GM03348 (cell line): ENCODE data around the gene IFT27.

Experiments
- DNase-seq: peaks from one replicate; pipeline ENCODE4 v3.0.0; 2012; ENCODE audit warnings: low spot score

The IFT27 gene

DNA sequence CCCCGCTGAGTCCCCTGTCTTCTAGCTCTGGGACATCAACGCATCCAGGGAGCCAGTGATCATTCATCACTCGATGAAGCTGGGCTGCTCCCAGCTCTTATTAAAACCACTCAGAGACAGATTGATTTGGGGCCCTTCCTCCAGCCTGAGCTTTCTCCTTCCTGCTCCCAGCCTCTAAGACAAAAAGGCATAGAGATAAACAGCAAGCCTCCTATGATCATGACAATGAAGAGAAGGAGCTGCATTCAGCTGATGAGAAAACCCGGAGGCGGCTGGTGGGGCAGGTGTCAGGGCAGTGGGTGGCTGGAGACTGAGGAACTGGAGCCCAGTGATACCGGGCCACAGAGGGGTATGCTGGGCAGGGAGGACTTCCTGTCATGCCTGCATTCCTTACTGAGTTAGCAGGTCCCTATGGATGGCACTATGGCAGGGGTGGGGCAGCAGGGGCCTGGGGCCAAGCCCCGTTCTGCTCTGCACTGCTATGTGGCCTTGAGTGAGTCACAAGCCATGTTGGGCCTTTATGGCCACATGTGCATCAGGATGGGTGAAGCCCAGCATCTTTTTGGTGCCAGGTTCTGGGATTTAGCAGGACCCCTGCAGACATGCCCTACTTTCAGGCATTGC, 20.7 kb upstream of the IFT27 start:
- DNase-seq, result no peak

DNA sequence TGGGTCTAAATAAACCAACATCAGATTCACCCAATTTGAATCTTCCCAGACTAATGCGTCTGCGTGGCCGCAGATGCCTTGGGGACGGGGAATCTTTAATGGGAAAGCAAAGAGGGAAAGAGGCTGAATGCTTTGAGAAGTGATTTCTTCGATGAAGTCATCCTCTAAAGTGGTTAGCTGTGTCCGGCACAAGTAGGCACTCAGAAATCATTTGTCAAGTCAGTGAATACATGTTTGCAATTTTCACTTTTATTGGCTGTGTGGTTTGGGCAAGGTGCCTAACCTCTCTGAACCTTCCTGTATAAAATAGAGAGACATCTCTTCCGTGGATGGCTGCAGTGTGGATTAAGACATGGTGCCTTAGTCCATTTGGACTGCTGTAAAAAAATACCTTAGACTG, 19.7 kb upstream of the IFT27 start:
- no peak for DNase-seq

DNA sequence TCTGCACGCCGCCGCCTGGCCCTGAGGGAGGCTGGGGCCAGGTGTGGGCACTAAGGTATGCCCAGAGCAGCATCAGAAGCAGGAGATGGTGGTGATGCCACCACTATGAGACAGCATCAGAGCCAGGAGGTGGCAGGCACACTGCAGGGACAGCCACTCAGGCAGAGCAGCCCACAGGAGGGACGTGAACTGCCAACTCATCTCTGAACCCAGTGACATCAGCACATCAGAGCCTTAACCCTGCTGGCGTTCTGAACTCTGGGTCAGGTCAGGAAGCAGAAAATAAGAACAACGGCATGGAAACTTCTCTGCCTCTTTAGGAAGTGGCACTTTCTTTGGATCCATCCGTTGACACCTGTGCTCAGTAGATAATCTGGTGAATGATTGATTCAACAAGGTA, 14.7 kb upstream of the IFT27 start:
- DNase-seq, result no peak

DNA sequence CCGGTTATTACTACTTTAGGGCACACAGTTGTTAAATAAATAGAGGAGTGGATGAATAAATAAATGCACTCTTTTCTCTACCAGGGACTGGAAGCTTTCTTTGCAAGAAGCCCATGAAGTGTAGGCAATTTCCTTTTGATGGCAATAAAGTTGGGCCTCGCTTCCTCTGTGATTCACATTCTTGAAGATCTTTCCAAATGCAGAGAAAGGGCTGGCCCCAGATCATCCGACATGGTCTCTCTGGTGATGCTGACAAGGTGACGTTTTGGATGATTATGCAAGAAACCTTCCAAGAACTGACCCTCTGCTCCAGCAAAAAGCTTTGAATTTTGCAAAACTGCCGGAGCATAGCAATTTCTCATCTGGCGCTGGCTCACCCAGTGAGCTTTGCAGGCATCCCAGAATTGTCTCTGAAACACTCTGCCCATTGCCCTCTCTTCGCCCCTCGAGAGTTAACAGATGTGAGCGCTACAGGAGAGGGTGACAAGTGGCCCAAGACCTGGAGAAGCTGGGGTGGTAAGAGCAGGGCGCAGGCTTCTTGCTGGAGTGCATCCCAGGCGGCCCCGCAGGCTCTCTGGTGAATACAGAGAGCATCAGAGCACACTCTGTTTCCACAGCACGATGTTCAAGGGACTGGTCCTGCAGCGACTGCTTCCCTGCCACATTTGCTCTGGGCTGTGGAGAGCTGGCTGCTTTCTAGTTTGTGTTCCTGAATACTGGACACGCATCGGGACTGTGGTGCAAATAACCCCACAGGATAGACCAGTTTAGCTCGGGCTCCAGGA, 11.5 kb upstream of the IFT27 start:
- no peak for DNase-seq

DNA sequence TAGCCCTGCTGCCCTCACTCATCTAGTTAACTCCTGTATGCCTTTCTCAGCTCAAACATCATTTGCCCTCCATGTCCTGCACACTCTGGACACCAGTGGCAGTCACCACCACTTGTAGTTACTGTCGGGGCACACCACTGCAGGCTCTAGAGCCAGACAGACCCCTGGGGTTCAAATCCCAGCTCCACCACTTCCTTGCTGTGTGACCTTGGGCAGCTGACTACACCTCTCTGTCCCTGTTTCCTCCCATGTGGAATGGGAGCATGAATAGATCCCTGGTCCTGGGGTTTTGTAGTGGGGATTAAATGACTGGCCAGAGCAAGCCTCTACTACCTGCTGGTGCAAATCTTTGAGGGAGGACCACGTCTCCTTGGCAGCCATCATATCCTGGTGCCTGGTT, 7.8 kb upstream of the IFT27 start:
- no peak for DNase-seq

DNA sequence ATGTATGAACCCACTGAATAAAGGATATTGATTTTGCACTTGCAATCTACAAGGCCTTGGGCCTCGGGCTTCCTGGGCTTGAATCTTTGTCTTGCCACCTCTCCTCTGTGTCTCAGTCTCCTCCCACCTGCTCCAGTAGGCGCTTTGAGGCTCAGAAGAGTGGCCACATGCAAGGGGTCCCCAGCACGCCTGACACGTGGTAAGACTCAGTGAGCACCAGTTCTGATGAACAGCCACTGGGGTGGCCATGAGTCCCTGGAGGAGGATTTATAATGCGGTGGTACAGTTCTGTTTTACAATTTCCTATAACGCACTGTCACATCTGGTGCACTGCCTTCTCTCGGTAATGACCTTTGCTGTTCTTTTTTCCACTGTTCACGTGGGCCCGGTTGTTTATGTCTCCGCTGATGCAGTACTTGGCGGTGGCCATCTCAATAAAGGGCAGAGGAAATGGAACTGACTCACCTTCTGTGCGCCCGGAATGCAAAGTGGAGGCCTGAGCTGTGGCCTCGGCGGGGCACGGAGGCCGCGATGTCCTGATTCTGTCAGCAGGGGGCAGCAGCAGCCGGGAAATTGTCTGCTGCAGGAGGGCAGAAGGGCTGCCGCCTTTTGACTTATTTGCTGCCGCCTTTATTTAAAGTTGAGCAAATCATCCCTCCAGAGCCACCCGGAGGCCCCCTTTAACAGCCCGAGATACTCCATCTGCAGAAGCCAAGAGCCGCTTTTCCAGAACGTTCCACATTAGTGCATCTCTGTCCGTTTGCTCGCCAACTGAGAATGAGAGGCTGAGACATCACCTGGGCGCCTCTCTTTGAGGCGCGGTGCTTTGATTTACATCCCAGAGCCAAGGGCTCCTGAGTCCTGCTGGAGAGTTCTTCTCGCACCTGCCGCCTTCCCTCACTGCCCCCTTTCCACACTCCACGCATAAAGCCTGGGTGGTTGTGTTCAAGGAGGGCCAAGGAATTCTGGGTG, 6.0 kb upstream of the IFT27 start:
- DNase-seq, result peak; percentile 91

DNA sequence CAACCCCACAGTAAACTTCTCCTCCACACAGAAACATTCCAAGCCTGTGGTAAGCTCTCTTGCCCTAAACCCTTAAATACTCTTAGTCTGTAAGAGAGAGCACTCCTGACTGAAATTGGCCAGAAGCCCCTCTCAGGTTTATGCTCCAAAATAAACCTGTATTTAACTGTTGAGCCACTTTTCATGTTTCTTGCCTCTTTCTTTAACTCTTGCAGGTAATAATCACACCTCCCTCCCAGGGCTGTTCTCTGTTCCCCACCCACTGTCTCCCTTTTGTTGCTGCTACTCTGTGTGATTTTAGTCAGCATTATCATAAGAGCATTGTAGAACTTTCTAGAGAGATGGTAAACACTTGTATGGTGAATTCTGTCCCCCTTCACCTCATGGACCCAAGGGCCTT, 2.1 kb upstream of the IFT27 start:
- DNase-seq, result no peak

DNA sequence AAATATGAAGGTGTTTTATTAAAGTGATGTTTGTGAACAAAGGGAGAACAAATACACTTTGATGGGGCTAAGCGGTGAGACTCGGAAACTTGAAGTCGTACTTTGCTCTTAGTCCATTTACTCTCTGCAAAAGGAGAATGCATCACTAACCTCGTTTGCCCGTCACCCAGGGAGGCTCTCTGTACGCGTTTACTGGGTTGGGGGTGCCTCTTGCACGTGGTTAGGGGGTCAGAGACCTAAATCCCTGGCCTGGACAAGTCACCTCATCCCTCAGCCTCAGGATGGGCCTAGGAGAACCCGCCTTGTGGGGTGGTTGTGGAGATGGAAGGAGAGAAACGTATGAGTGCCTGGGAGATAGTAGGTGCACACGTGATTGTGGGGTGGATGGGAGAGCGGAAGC, 803 bp upstream of the IFT27 start:
- DNase-seq, result no peak

DNA sequence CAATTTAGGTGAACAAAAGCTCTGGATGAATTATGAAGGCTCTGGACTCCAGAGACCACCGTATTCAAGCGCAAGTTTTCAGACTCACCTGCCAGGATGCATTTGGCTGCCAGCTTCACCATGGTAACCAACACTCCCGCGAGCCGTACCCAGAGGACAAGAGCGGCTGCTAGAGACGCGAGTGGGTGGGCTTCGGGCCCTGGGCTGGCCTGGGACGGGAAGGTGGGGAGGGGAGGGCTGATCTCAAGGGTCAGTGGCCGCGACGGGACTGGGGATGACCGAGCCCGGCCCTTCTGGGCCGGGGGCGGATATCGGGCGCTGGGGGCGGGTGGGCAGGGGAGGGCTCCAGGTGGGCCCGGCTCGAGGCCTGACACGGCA, 344 bp downstream of the IFT27 start:
- DNase-seq, result no peak

DNA sequence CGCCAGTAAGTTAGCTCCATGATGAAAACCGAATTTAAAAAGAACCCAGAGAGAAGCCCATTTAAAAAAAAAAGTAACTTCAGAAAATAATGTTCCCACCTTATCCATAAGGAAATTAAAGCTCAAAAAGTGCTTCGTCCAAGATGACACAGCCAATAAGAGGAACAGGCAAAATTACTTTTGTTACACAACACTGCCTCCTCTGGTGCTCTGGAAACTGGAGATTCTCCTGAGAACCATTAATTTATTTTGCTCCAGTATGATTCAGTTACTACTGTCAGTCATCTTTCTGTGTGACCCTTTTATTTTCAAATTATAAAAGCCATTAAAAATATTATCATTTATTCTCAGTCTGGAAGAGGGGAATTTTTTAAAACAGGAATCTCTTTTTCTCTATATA, 2.0 kb downstream of the IFT27 start:
- DNase-seq, result peak; percentile 49

DNA sequence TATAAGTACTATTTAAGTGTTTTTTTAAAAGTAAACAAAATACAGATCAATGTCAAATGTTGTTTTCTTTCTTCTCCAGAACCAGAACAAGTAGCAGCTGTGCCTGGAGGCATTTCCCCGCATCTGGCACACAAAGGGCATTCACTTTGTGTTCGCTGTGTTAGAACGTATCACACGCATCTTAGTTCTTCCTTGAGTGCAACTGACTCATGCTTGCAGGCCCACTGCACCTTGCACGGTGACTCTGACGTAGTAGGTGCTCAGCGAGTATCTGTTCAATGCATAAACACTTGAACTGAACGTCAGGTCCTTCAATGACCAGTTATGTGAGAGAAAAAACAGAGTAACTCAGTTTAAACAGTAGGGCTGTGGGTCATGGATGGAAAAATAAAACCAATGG, 3.5 kb downstream of the IFT27 start:
- DNase-seq, result no peak

DNA sequence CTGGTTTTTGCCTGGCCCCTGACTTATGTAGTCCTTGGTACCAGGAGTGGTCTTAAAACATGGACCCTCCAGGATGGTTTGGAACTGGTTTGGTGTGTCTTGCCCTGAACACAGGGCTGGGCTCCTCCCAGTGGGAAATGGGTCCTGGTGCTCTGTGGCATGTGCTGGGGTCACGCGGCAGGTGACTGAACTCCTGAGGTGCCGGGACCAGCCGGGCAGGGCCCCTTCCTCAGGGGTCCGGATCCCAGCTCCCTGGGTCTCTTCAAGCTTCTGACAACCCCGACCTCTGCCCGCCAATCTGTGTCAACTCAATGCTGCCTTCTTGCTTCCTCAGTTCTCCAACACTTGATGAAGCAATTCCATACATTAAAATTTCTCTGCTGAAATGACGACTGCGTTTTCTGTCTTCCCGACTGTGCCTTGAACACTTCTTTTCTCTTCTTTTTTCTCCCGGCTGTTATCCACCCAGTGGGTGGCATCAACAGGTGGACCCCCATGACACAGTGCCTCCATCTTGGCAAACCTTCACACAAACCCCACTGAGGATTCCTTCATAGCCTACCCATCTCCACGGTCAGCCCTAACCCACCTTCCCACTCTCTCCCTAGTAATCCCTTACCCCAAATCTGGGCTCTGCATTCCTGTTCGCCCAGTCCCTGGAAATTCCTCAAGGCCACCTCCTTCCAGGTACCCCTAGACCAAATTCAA, 4.4 kb downstream of the IFT27 start:
- DNase-seq, result no peak

DNA sequence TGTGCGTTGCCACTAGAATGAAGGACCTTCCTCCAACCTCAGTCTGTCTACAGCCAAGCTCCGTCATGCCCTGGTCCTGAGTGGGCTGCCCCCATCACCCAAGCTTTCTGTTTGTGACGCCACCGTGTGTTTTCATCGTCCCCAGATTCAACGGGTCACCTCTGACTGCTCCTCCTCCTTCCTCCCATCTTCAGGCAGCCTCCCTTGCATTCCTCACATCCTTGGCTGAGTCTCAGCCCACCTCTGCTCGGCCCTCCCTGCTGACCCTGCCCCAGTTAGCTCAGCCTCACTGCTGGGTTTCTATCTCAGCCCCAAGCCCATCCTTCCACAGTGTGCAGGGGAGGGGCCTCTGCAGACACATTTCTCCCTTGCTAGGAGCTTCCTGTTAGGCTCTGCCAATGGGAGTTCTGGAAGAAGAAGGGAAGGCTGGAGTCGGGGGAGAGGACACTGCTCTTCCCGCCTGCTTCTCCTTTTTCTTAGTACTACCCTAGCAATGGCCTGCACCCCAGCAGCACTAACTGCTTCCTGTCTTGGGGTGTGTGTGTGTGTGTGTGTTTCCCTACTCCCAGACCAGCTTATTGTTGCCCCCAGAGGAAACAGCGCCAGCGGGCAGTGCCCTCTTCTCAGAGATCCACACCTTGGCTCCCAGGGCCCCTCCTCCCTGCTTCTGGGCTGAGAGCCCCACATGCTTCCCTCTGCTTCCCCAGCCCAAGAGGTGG, 5.2 kb downstream of the IFT27 start:
- DNase-seq, result no peak

DNA sequence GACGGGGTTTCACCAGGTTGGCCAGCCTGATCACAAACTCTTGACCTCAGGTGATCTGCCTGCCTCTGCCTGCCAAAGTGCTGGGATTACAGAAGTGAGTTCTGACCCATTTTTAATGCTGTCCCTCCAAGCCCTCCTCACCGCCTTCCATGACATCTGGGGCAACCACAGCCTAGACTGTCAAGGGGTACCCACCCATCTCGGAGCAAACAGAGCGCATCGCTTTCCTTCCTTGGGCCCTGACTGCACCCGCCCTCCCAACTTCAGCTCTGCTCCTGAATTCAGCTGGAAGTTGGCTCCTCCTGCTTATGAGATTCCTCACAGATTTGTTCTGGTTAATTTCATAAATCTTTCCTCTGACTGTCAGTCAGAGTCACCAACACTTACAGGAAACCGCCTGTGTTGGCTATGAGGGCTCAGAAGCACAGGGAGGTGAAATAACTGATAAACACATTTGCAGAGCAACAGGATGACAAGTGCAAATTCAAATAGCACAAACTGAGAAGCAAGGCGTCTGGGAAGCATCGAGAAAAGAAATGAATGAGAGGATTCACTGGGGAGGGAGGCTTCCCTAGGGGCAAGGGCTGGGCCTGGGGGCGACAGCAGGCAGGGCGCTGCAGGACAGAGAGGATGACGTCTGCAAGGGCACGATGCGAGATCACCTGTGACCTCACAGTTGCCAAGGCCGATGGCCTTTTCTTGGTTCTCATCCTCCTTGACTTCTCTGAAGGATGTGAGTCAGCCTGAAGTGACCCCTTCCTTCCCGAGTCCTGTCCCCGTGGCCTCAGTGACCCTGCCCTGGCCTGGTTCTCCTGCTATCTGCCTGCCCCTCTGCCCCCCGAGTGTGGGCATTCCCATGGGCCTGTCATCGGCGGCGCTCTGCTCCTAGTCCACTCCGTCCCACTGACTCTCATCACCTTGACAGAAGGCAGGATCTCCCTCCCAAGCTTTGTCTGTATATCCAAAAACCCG, 6.1 kb downstream of the IFT27 start:
- no peak for DNase-seq

DNA sequence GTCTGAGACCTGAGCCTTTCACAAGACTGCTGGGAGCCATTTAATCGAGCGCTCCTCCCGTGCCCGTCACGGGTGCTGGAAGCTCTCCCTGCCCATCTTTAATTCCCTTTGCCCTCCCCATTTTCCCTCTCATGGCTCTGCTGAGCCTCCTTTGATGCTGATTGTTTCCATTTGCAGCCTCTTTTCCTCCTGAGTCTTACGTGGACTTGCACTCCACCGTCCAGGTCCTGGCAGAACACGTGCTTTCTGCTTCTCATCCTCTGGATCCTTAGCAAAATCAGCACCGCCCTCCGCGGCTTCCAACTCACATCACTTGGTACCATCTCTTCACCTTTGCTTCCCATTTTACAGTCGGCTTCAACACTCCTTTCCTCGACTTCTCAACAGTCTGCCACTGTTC, 7.3 kb downstream of the IFT27 start:
- DNase-seq, result no peak

DNA sequence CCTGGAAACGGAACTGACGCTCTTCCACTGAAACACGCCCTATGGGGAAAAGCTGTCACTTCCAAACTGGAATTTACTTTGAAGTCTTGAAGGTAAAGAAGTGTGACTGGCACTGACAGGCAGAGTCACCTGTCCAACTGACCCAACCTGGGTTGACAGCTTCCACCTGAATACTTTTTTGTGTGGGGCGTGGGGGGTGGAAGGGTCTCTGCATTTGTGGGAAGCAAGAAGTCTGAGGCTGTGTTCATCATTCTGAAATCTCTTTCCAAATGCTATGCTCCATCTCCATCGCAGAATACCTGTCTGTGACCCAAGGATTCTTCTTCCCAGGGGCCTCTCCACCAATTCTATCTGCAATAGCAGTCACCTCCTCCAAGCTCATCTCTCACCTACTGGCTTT, 7.8 kb downstream of the IFT27 start:
- DNase-seq, result no peak

DNA sequence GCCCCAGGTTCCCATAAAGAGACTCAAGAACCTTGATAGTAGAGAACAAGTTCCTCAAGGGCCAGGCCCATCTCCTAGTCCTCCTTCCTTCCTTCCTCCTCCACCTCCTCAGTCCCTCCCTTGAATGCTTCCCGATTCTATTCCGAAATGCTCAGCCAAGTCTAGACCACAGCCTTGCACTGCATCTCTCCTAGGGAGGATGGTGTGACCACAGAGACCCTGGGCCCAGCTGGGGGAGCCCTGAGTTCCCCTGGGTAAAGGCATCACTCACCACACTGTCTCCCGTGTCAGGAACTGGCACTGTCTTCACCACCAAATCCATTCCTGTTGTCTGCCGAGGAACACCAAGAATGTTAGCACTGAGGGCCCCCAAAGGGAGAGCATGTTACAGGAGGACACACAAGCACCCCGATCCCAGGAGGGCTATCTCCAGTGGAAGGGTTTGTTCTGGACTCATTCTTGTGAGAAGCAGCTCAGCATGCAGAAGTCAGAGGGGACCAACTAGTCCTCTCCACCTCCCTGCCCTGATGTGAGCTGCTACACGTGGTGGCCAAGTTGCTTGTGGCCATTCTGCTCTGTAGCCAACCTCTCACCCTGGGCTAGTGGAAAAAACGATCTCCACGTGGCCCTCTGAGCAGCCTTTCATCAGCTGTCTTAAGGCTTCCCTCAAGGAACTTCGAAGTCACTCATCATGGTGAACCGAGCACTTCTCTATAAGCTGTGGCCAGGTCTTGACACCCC, 8.7 kb downstream of the IFT27 start:
- DNase-seq, result no peak

DNA sequence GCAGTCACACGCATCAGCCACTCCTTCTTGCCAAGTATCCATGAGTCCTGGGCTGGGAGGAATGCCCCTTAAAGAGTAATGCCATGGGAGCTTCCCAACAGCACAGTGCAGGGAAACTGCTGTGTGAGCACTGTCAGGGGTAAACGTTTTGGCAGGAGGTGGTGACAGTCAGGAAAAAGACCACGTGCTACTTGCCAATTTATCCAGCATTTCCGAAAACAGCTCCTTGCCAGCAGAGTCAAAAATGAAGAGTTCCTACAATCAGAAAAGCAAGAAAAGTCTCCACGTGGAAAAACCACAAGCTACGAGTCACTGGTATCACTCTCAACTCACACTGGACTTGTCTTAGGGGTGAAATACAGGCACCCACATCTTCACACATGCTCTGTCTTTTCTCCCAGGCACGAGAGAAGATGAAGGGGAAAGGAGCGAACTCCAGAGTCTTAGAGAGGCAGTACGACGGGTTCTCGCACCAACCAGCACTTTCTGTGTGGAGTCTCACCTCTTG, 9.9 kb downstream of the IFT27 start:
- DNase-seq, result peak; percentile 37

DNA sequence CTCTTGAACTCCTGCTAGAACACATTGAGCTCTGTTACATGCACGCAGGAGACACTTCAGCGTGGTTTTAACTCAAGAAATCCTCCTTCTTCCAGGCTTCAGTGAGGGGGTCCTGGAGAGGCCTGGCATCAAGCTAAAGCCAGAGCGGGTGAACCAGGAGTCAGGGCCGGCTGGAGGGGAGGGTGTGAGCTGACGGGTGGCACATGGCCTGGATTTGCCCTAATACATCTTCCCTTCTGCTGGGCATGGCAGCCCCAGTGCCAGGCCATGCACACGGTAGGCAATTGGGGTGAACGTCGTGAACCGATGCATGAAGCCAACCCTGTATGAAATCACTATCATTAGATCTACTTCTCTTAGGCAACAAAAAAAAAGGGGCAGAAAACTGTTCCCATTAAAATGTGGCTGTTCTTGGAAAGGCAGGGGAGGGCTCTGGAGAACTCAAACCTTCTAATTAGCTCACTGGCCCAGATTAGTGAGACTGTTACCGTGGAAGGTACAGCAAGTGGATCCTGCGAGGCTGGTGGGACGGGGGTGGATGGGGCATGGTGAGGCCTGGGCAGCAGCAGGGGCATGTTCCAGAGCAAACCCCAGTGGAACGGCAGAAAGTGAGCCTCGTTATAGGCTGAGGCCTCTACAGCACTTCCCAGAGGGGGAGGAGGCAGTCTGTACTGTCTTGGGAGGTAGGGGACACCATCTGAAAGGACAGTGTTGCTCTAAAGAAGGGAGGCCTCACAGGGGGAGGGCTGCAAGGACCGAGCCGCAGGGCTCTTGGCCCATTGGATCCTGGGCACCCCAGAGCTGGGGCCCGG, 10.6 kb downstream of the IFT27 start:
- no peak for DNase-seq
